NOMO-1 treated with DMSO at 0.1 percent for 48 hours (cell line): Measurements from ENCODE around the gene PTPRC.

Experiments
- DNase-seq: peaks from one replicate; lab custom pipeline; 2025; ENCODE audit not compliant: unreplicated experiment; lab: John Stamatoyannopoulos, UW

PTPRC gene

DNA sequence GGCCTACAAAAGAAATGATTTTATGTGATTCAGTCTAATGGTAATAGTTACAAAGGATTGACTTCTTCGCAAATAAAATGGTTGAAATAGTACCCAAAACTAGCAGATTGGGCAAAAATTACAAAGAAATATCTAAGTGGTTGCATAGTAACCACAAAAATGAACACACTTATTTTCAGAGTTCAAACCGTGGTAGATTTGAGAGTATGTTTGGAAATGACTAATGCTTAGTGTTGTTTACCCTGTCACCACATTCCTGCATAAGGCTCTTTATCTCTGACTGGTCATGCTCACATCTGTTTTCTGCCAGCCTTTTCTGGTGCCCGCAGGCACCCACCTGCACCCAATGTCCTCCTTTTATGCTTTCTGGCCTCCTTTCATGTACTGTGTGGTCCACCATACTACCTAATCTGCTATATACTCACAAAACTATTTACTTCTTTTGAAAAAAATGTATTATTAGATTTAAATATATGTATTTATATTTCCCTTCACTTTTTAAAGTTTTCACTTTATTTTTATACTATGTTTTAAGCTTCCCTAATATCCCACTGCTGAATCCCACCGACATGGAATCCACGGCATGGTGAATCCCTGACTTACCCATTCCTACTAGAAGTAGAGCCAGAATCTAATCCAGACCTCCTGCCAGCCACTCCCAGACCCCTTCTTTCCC, 30.3 kb downstream of the PTPRC start:
- DNase-seq = no peak

- no peak for DNase-seq
These were observed 30.9 kb downstream of the PTPRC start for GRCh38 chr1:198669771-198670170.

- DNase-seq = peak; percentile 83
These were observed 32.3 kb downstream of the PTPRC start for GRCh38 chr1:198671136-198671535.

DNA sequence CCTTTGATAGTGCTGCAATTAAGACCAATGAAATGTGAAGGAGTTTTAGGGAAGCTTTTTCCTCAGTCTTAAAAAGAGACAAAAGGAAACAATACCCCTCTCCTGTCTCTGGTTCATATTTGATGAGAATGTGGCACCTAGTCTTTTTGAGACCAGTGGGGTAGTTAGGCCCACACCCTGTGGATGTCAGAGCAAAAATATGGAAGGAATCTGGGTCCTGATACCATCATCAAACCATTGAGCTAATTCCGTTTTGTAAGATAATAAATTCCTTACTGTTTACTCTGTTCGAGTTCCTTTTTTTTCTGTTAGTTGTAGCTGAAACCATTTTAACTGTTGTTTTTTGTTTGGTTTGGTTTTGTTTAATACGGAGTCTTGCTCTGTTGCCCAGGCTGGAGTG, 33.3 kb downstream of the PTPRC start:
- no peak for DNase-seq

DNA sequence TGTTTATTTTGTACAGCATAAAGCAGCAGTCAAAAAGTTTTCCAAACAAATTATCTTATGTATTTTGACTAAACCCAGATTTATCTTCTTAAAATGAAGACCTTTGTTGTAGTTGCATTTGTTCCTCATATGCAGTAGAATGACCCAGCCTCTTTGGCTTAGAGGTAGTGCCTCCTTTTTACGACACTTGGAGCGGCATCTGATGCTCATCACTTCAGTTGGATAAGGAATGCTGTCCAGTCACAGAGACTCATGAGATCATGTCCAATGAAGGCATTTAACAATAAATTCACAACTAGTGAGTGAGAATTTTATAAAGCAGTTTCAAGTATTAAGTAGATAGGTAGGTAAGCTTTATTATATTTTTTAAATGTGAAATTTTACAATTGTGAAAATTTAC, 35.2 kb downstream of the PTPRC start:
- DNase-seq = no peak

DNA sequence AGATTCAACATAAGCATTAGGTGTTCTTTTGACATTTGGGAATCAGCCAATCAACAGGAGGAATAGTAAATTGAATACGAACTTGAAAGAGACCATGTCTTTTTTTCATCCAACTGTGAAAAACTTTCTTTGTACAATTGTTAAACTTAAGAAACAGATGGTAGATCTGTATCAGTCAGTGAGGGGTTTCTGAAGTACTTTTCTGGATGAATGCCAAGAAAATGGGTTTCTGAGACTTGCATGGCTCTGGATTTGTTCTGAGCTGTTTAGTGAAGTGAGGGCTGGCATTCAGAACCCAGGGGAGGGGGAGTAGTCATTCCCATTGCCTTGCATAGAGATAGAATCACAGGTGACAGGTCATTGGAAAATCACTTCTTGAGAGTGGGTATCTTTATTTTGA, 37.4 kb downstream of the PTPRC start:
- DNase-seq = no peak

- DNase-seq = no peak
These were observed 38.2 kb downstream of the PTPRC start for GRCh38 chr1:198677027-198677426.

GRCh38 chr1:198677871-198678270, 39.0 kb downstream of the PTPRC start:
- peak; percentile 24 for DNase-seq

GRCh38 chr1:198678301-198678836, 39.5 kb downstream of the PTPRC start:
- no peak for DNase-seq

DNA sequence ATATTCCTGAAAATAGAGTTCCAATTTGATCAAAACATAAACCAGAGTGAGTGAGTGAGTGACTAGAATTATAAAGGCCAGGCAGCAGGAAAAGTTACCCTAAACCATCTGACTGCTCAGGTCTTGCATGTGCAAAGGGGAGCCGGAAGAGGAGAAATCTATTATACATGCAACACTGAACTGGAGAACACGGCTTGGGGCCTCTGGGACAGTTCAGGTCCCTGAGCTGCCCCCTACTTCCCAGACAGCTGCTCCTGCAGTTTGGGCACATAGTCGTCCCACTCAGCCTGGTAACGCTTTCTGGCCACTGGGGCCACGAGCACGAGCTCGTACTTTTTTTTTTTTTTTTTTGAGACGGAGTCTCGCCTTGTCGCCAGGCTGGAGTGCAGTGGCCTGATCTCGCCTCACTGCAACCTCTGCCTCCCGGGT, 40.1 kb downstream of the PTPRC start:
- no peak for DNase-seq

GRCh38 chr1:198679535-198680173, 40.8 kb downstream of the PTPRC start:
- no peak for DNase-seq

DNA sequence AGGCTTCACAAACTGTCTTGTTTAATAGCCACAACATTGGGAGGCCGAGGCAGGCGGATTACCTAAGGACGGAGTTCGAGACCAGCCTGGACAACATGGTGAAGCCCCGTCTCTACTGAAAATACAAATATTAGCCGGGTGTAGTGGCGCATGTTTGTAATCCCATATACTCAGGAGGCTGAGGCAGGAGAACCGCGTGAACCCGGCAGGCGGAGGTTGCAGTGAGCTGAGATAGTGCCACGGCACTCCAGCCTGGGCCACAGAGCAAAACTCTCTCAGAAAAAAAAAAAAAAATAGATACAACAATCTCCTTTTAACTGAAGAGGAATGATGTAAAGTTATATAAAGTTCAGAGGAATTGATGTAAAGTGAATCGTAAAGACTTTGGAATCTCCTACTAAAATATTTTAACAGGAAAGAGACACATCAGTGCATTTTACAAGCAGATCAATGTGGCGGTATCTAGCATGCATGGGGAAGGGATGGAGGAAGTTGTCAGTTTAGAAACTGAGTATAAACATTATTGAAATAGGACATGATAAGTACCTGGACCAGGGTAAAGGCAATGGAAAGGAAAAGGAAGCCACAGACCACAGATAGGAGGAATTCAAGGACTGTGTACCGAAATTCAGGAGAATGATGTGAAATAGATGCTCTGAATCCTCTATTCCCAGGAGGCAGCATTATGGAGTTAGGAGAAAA, 41.5 kb downstream of the PTPRC start:
- no peak for DNase-seq

- peak; percentile 22 for DNase-seq
These were observed 42.4 kb downstream of the PTPRC start for GRCh38 chr1:198681252-198681651.

GRCh38 chr1:198681831-198682759, 43.3 kb downstream of the PTPRC start:
- DNase-seq = peak; percentile 99

DNA sequence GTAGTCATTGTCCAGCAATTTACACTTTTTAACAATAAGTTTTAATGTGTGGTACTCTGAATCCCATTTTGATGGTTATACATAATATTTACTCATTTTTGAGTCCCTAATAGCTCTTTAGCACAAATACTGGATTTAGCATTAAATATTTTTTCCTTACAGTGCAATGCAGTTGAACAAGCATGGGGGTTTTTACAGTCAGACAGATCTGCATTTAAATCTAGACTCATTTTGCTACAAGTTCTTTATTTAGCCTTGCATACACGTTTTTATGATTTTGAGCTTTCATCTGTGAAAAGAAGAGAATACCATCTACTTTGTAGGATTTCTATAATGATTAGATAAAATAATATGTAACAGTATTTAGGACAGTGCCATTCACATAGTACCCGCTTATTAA, 44.0 kb downstream of the PTPRC start:
- DNase-seq = no peak

GRCh38 chr1:198683449-198683848, 44.6 kb downstream of the PTPRC start:
- no peak for DNase-seq

DNA sequence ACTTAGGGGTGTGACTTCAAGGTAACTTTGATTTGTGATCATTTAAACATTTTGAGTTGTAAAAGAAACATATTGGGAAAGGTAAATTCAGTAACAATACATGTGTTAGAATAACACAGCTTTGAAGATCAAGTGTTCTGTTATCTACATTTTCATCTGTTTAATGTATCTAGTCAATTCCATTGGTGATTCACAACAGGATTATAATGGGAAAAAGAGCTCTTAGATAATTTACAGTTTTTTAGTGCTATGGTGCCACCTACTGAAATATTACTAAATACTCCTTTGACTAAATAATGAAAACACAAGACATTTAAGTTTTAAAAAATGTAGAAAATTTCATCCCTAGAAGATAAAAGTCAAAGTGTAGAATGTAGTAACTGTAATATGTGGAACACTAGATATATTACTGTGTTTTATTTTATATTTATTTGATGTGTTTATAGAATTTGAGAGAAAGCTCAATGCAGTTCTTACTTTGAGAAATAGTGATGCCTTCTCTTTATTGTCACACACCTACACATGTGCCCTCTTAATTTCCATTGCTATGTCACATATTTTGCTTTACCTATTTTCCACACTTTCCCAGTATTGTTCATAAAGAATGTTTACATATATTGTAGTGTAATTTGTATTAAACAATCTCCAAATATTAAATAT, 47.4 kb downstream of the PTPRC start:
- peak; percentile 58 for DNase-seq

DNA sequence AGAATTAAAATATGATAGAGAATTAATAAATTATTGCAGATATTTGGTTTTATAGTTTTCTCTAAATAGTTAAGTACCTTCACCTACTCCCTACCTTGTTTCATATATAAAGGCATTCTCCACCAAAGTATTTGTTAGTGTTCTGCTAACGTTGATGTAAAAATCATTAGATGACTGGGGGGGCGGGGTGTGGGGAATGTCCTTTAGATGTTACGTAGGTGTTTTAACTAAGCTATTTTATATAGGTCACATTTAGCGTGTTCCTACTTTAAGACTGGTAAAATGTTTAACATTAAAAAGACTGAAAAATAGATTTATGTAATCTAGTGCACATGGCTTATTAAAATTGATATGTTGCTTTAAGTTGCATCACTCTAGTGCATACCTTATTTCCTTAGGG, 48.6 kb downstream of the PTPRC start:
- DNase-seq = no peak

DNA sequence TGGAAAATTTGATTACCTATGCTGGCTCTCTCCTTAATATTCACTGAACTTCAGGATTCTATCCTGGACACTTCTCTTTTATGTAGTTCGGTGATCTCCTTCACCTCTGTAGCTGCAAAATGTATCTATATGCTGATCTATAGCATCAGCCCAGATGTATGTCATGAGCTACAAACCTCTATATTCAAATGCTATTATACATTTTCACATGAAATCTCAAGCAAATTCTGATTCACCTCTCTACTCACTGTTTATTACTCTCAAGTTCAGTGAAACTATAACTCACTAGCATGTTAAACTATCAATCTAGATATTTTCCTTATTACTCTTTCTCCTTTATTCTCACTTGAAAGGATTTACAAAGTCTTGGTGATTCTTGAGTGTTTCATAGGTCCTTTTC, 52.2 kb downstream of the PTPRC start:
- no peak for DNase-seq

- no peak for DNase-seq
These were observed 54.5 kb downstream of the PTPRC start for GRCh38 chr1:198693321-198693720.
